Activated CD8-positive, alpha-beta memory T cell treated with anti-CD3 and anti-CD28 coated beads, Interleukin-2, amount 50 U/mL, for 1 hour (primary cell): Measurements from ENCODE around the gene DCAKD.

Source experiments
- DNase-seq: peaks from one replicate; pipeline ENCODE4 v3.0.0-alpha.2; 2020; ENCODE audit errors: extremely low read depth

DCAKD gene

GRCh38 chr17:45031231-45032173, 19.9 kb downstream of the DCAKD start:
- no peak for DNase-seq

GRCh38 chr17:45030733-45031132, 20.7 kb downstream of the DCAKD start:
- no peak for DNase-seq

- DNase-seq = no peak
Observed at GRCh38 chr17:45029758-45030423, 21.5 kb downstream of the DCAKD start.

GRCh38 chr17:45029096-45029495, 22.3 kb downstream of the DCAKD start:
- no peak for DNase-seq

- no peak for DNase-seq
Observed at GRCh38 chr17:45022655-45023339, 28.6 kb downstream of the DCAKD start.

GRCh38 chr17:45022288-45022648, 29.2 kb downstream of the DCAKD start:
- DNase-seq = no peak

- DNase-seq = no peak
Observed at GRCh38 chr17:45021607-45022287, 29.7 kb downstream of the DCAKD start.

GRCh38 chr17:45020354-45021138, 30.9 kb downstream of the DCAKD start:
- no peak for DNase-seq

GRCh38 chr17:45018848-45019711, 32.4 kb downstream of the DCAKD start:
- no peak for DNase-seq

- no peak for DNase-seq
Observed at GRCh38 chr17:45018514-45018847, 33.0 kb downstream of the DCAKD start.

GRCh38 chr17:45016823-45017222, 34.6 kb downstream of the DCAKD start:
- DNase-seq = no peak

- DNase-seq = no peak
Observed at GRCh38 chr17:45016237-45016636, 35.2 kb downstream of the DCAKD start.

- no peak for DNase-seq
Observed at GRCh38 chr17:45013021-45013997, 38.1 kb downstream of the DCAKD start.

- DNase-seq = no peak
Observed at GRCh38 chr17:45011767-45012166, 39.7 kb downstream of the DCAKD start.

GRCh38 chr17:45009676-45010467, 41.6 kb downstream of the DCAKD start:
- DNase-seq = no peak

GRCh38 chr17:45008216-45008615, 43.2 kb downstream of the DCAKD start:
- DNase-seq = no peak

GRCh38 chr17:45006927-45007461, 44.4 kb downstream of the DCAKD start:
- no peak for DNase-seq

GRCh38 chr17:45005700-45006099, 45.7 kb downstream of the DCAKD start:
- no peak for DNase-seq
